Stimulated activated CD4-positive, alpha-beta T cell treated with anti-CD3 and anti-CD28 coated beads, Interleukin-2, amount 100 ng/mL, for 48 hours (primary cell): Measurements from ENCODE around the gene NLGN3.
A peak's percentile ranks its signal among the peaks of the same experiment; 100 is the strongest.

Source experiments
- DNase-seq, 2 donors: peaks; one replicate each; pipeline ENCODE4 v3.0.0-alpha.2; 2020

The NLGN3 gene

DNA sequence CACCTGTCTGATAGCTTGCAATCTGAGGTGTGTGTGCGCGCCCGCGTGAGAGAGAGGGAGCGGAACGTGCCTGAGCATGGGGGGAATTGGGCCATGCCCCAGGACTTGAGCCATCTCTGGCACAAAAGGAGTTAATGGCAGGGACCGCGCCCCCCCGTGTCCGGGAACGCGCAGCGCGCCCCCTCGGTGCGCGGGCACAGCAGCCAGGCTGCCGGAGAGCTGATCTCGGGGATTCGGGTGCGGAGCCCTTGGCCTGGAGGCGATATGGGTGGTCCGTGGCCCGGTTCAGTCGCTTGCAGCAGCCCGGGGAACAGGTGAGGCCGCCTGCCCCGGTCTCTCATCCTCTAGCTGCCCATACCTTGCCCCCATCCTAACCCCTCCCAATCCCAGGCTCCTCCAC lies at the start of gene NLGN3:
Gene NLGN3 (plus strand): TSS at position 191 of the 400 bp plus-strand sequence. CDS start 2,909 bp downstream, outside the sequence.
- no peak for DNase-seq

DNA sequence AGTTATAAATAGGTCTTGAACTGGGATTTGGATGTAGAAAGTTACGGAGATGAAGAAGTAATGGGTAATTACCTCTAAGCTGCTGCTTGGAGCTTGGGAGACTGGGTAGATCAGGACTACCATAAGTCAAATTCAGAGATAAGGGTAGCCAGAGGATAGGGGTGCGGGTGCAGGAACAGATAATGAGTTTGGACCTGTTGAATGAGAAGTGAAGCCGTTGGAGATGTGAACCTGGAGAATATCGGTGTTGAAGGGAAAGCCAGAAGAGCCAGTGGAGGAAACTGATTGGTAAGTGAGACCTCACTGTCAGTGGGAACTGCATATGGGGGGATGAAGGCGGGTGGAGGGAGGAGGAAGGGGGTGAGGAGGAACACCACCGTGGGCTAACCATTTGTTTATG lies 49.6 kb upstream of the NLGN3 start:
- no peak for DNase-seq

DNA sequence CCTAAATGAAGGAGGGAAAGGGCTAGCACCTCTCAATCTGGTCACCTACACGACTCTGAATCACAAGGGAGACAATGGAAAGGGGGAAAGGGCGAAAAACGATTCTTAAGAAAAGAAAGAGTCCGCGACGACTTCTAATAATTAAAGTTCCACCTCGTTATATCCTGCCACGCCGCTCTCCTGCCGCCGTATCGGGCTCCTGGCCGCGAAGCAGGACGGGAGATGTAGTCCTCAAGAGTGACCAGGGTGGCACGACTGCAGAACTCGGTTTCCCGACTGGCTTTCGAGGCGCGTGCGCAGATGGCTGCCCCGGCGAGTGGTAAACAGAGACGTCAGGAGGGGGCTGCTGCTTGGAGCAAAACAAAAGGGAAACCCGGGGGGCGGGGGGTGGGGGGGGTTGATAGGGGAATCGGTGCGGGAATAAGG lies 49.1 kb upstream of the NLGN3 start, which contains the start of gene FOXO4:
Gene FOXO4 (plus strand): TSS at position 297 of the 426 bp plus-strand sequence. CDS start 678 bp downstream, outside the sequence.
- DNase-seq = peak; percentile 70 to 75

DNA sequence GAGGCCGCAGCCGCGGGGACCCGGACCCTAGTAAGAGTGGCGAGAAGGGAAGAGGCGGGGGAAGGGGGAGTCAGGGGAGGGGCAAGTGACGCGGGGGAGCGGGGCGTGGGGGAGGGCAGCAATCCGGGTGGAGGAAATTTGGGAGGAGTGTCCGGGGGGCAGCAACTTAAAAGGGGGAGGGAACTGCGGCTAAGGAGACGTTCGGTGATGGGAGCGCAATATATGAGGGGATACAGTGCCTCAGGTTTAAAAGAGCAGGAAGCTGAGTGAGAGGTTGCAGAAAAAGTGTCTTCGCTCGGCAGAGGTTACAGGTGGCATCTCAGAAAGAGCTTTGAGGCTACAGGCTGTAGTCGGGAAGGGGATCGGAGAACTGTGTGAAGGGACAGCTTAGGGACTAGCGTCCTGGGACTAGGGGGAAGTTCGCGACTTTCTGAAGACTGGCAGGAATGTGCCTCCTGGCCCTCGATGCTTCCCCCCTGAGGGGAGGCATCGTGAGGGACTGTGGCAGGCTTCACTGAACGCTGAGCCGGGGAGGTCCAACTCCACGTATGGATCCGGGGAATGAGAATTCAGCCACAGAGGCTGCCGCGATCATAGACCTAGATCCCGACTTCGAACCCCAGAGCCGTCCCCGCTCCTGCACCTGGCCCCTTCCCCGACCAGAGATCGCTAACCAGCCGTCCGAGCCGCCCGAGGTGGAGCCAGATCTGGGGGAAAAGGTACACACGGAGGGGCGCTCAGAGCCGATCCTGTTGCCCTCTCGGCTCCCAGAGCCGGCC lies 48.5 kb upstream of the NLGN3 start:
- DNase-seq = peak in 1 of 2 donors; percentile 28

DNA sequence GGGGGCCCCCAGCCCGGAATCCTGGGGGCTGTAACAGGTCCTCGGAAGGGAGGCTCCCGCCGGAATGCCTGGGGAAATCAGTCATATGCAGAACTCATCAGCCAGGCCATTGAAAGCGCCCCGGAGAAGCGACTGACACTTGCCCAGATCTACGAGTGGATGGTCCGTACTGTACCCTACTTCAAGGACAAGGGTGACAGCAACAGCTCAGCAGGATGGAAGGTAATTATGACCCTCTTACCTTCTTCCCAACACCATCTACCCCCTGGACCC lies 47.9 kb upstream of the NLGN3 start:
- no peak for DNase-seq

DNA sequence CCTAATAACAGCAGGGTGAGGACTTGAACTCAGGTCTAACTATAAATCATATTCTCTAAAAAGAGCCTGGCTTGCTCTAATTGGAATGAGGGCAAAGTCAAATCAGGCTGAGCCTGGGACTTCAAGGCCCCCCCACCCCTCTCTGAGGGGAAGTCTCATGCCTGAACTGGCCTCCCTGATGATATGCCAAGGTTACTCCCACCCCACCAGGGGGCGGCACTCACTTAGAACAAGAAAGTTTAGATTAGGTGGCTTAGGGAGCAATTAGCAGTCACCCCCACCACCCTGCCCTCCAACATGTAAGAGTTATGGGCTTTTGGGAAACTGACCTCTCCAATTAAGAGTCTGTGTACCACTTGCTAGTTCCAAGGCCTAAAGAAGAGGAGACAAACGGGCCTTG lies 46.3 kb upstream of the NLGN3 start:
- DNase-seq = peak; percentile 54 to 67

DNA sequence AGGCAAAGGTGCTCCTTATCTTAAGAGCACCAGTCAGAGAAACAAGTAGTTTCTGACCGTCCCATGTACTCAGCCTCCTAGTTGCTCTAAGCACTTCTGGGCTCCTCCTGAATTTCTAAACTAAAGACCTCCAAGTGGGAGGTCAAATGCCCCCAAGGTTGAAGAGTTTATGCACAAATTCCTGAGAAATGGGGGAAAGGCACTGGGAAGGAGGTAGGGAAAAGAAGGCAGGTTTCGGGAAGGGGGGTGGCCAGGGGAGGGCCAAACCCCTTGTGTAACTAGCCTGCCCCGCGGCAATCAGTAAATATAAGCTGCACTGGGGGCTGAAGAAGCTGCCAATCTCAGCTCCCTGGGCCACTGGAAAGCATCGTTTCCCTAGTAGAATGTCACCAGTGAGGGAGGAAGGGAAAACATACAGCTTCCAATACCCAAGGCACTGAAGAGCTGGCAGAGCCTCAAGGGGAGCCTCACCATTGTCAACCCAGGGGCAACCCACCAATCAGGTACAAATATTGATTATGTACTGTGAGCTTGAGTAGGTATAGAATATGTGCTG lies 45.6 kb upstream of the NLGN3 start:
- DNase-seq = no peak

DNA sequence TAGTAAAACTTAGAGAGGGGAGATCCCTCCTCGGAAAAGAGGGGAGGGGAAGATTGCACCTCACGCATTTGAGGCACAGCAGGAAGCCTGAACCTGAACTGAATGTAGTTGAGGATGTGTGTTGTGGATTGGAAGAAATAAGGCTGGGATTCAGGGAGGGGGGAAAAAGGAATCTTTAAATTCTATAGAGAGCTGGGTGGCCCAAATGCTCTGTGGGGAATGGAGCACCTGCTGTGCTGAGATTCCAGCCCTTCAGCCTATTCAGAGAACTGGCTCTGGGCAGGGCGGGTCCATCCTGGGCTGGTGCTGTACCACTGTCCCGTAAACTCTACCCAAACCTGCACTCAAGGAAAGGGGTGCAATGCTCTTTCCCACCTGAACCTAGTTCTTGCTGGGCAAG lies 44.9 kb upstream of the NLGN3 start:
- DNase-seq = no peak

DNA sequence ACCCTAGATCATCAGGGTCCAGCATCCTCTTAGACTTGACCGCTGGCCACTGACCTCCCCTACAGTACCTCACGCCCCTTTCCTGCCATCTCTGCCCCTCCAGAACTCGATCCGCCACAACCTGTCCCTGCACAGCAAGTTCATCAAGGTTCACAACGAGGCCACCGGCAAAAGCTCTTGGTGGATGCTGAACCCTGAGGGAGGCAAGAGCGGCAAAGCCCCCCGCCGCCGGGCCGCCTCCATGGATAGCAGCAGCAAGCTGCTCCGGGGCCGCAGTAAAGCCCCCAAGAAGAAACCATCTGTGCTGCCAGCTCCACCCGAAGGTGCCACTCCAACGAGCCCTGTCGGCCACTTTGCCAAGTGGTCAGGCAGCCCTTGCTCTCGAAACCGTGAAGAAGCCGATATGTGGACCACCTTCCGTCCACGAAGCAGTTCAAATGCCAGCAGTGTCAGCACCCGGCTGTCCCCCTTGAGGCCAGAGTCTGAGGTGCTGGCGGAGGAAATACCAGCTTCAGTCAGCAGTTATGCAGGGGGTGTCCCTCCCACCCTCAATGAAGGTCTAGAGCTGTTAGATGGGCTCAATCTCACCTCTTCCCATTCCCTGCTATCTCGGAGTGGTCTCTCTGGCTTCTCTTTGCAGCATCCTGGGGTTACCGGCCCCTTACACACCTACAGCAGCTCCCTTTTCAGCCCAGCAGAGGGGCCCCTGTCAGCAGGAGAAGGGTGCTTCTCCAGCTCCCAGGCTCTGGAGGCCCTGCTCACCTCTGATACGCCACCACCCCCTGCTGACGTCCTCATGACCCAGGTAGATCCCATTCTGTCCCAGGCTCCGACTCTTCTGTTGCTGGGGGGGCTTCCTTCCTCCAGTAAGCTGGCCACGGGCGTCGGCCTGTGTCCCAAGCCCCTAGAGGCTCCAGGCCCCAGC lies 43.8 kb upstream of the NLGN3 start:
- no peak for DNase-seq

DNA sequence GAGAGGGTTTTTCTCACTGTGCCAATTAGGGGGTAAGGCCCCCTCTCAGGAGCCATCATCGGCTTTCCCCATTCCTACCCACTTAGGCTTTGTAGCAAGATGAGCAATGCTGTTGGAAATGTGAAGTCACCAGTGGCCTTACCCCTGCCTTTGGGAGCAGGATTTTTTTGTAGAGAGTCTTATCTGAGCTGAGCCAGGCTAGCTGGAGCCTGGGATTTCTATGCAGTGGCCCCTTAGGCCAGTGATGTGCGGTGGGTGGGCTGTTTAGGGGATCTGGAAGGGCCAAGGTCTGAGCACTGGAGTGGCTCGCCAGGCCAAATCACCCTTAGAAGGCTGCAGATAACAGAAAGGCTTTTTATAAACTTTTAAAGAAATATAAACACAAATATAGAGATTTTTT lies 42.3 kb upstream of the NLGN3 start:
- no peak for DNase-seq

DNA sequence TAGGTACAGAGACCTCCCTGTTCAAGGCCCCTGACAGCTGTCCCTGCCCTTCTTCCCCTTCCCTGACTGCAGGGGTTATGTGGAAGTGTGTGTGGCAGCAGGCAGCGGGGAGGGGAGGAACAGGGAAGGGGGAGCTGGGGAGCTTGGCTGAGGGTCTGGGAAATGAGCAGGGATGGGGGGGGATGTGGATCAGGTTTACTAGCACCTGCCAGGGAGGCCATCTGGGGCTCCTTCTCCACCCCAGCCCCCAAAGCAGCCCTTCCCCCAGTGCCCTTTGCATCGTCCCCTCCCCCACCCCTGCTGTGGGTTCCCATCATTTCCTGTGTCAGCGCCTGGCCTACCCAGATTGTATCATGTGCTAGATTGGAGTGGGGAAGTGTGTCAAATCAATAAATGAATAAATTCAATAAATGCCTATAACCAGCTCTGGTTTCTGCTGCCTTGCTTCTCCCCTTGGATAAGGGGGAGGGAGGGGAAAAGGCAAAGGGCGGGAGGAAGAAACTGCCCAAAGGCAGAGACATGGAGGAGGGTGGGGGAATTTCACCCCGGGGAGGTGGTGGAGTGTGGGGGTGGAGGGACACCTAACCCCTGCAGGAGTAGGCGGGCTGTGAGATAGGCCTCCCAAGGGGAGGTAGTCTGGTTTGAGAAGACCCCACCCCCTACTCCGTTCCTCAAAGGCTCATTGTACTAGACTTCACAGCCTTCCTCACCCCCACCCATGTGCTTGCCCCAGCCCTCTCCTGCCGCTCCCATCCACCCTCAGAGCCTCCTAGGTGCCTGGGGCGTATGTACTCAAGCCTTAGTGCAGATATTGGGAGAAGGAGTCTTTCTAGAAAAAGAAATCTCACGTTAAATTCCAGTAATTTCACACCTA lies 41.3 kb upstream of the NLGN3 start:
- DNase-seq = peak; percentile 32 to 41

DNA sequence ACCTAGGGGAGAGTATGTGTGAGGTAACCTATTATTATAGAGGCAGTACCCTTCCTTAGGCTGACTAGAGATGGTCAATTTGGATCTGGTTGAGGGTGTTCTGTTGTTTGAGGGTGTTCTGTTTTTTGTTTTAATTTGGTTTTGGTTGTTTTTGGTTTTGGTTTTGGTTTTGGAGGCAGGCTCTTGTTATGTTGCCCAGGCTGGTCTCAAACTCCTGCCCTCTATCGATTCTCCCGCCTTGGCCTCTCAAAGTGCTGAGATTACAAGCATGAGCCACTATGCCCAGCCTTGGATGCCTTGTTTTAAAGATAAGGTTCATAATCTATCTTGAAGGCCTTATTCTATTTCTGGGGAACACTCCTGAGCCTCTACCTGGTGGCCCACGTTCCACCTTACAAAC lies 39.0 kb upstream of the NLGN3 start:
- no peak for DNase-seq

DNA sequence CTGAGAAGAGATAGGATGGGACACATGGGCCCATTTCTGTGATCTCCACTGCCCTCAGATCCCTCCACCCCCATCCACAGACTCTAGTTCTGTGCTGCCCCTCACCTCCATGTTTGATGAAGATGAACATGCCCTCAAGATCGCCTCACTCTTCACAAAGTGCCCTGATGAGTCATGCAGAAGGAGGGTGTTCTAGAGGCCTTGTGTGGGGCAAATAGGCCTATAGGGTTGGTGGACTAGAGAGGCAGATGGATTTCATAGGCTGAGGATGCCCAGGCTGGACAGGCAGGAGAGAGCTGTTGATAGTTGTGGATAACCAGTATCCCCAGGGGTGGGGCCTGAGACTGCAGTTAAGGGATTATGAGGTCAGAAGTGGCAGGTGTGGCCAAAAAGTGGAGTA lies 38.2 kb upstream of the NLGN3 start, which contains the start of gene CXorf65:
Gene CXorf65 (minus strand): TSS at position 314 of the 400 bp plus-strand sequence. CDS start 184 bp downstream, at position 130.
- no peak for DNase-seq

DNA sequence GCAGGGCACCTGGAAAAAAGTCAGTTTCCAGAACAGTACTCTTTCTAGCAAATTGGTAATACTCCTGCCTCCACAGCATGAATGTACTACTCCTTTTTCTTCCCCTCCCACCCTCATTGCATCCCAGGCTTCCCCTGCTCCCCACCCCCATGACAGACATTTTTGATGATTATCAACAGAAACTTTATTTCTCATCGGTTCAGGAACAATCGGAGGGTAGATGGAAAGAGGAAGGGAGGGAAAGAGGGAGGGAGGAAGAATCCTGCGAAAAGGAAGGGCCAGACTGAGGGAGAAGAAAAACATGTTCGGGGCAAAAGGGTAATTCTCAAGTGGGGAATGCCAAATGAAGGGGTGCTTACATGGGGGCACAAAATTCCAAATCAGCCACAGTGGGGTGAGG lies 37.4 kb upstream of the NLGN3 start:
- DNase-seq = no peak

DNA sequence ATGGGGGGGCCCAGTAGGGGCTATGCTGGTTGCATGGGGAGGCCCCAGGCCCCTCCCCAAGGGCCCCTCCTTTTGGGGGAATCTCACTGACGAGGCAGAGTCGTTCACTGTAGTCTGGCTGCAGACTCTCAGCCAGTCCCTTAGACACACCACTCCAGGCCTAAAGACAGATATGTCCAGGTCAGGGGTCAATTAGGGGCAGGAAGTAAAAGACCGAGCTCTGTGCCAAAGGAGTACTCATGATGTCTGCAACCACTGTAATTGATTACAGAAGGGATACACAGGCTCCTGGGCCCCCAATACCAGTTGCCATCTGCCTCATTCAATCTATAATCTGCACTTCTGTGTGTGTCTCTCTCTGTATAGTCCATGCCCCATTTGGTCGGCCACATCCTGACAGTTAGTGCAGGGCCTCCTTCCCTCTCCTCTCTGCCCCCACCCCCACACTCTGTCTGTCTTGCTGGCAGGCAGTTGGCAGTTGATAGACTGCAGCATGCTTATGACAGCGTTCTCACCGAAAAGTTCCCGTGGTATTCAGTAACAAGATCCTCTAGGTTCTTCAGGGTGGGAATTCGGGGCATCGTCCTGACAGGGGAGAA lies 36.8 kb upstream of the NLGN3 start:
- DNase-seq = no peak

DNA sequence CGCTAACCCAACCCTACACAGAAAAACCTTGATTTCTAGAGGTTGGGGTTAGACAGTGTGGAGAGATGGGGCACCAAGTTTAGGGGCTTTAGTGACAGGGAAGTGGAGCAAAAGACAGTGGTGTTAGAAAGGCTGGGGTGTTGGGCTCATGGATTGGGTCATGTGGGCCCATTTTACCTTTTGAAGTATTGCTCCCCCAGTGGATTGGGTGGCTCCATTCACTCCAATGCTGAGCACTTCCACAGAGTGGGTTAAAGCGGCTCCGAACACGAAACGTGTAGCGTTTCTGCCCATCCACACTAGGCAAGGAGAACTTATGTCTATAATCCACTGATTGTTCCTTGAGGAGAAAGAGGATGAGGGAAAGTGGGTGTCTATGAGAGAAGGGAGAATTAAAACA lies 35.6 kb upstream of the NLGN3 start:
- DNase-seq = no peak

DNA sequence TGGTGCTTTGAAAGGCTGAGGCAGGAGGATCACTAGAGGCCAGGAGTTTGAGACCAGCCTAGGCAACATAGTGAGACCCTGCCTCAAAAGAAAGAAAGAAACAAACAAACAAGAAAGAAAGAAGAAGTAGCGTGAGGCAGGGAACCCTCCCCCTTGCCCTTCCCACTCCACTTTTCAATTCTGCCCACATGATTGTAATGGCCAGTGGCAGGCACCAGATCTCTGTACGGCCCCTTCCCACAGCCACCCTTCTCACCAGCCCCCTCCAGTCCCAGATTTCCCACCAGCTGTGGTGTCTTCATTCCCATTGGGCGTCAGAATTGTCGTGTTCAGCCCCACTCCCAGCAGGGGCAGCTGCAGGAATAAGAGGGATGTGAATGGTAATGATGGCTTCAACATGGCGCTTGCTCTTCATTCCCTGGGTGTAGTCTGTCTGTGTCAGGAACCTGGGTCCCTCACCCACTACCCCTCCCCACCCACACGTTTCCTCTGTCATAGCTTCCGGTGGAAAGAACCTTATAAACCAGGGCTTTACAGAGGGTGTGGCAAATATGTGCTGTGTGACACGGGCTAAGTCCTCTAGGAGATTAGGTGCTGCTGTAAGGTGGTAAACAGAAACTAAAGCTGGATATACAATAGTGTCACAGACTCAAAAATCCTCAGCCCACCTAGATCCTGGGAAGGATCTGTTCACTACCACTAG lies 33.3 kb upstream of the NLGN3 start, which contains the start of gene IL2RG:
Gene IL2RG (minus strand): TSS at position 437 of the 703 bp plus-strand sequence. CDS start 38 bp downstream, at position 399.
- DNase-seq = peak; percentile 55 to 61

DNA sequence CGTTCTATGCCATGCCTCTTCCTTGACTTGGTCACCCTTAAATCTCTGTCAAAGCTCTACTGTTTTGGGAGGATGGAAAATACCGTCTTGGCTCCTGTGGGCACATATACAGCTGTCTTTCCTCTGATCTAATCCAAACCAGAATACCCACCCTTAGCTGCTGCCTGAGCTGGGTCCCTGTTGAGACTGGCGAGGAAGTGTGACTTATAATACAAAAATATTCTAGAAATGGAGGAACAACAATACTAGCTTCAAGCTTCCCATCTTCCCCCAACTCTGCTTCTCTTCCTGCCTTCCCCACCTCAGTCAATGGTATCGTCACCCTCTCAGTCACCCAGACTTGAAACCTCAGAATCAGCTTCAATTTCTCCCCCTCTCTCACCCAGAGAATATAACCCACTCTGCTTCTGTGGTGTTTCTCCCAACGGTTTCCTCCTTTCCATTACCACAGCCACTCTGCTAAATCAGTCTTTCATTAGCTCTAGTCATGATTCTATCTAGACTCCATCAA lies 32.7 kb upstream of the NLGN3 start:
- DNase-seq = no peak

DNA sequence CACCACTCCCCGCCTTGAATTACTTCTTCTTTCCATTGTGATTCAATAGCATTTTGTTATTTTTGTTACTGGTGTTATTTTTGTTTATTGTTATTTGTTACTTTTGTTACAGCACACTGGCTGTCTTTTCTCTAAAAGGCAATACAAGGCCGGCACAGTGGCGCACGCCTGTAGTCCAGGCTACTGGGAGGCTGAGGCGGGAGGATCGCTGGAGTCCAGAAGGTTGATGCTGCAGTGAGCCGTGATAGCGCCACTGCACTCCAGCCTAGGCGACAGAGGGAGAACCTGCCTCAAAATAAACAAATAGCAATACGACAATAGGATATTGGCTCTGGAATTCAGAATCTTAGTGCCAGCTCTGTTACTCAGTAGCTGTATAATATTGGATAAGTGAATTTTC lies 27.3 kb upstream of the NLGN3 start:
- no peak for DNase-seq

DNA sequence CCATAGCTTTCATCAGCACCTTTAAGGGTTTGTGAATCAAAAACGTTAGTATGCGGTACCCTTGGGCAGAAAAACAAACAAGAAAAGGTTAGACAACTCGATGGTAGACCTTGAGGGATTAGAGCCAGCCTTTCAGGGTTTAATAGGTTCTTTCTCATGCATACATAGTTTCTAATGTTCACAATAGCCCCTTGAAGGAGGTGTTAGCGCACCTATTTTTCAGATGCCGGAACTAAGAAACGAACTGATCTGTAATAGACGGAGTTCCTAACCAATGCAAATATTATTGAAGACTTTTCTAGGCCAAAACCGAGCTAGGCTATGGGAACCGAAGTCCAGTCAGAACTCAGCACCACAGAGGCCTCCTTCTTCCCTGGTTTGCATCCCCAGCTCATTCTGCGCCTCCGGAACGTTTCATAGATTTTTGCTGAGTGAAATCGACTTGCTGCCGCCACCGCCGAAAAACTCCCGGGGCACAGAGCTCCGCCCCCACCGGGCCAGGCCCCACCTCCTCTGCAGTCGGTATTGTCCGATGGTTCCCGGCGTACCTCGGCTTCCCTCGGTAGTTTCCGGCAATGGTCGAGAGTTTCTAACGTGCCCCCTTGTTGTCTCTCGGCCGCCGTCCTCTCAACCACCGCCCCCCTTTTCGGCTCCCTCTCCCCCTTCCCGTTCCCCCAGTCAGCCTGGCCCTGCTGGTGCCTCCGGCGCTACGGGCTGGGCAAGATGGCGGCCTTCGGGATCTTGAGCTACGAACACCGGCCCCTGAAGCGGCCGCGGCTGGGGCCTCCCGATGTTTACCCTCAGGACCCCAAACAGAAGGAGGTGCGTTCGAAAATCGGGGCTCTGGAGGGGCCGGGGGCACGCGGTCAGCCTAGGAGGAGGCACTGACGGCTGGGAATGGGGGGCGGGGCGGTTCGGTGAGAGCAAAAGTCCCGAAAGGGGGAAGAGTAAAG lies 26.3 kb upstream of the NLGN3 start, which contains the start of gene MED12:
Gene MED12 (plus strand): TSS at position 565 of the 953 bp plus-strand sequence. CDS start 159 bp downstream, at position 724.
- DNase-seq = peak; percentile 72 to 73
